Prostate gland (tissue), 2 donors: ENCODE data around the gene LPA. TPM values are rescaled to one million over a fixed set of nuclear protein-coding genes. Genes with fewer than 3 reads are reported as not detected.
"Not testable (repeated sequence)": the region's sequence is repeated elsewhere in the genome, so short reads cannot be mapped to it uniquely, and the experiment has no call there.

Source experiments
- DNase-seq: peaks from one replicate; pipeline ENCODE4 v3.0.0-alpha.2; 2019; ENCODE audit warnings: low spot score
- H3K27ac ChIP-seq, 2 donors: fragments of 200-600 bp; sonication (generic); 2 replicates each; pipeline ENCODE4 v1.5.1; 2017 to 2019
- H3K27me3 ChIP-seq: fragments of 200-600 bp; sonication (generic); replicated peaks from 2 replicates; pipeline ENCODE4 v1.5.1; 2019; ENCODE audit not compliant: insufficient read depth
- H3K36me3 ChIP-seq, 2 donors: fragments of 200-600 bp; sonication (generic); 1 replicate in 1 of 2; 2 replicates in 1 of 2; pipeline versions ENCODE4 v1.5.1 to v1.8.1; 2017 to 2019
- H3K4me1 ChIP-seq: fragments of 200-600 bp; sonication (generic); replicated peaks from 2 replicates; pipeline ENCODE4 v1.5.1; 2019
- H3K4me3 ChIP-seq, 2 donors: fragments of 200-600 bp; sonication (generic); 2 replicates each; pipeline ENCODE4 v1.5.1; 2017 to 2019
- H3K9me3 ChIP-seq: fragments of 200-600 bp; sonication (generic); 2 replicates; pipeline ENCODE4 v1.5.1; 2017
- POLR2A ChIP-seq: fragments of 450-650 bp; IDR thresholded peaks from one replicate; pipeline ENCODE4 v1.6.1; 2016; ENCODE audit warnings: antibody characterized with exemption, mild to moderate bottlenecking
- POLR2AphosphoS5 ChIP-seq: sonication (generic); formaldehyde crosslinking; IDR thresholded peaks from one replicate; pipeline ENCODE4 v1.6.1; 2017; ENCODE audit warnings: antibody characterized with exemption
- WGBS: methylation state at CpG from one replicate; pipeline ENCODE4 v1.1.5; 2018; 5-methylcytosine and 5-hydroxymethylcytosine counted together
- intact Hi-C: fragments of 100-400 bp; cut with DNase I; formaldehyde crosslinking; loops from one replicate; pipeline ENCODE4 v1.14.2; 2022
- total RNA-seq, 2 donors: library from RNA; depleted of rRNA; stranded (reverse); fragments of >200 nt; gene quantifications; one replicate each; pipeline ENCODE4 v1.1.0, GENCODE V29; 2016
- TF ChIP-seq, protein P1 (sequence below), 4 experiments: fragments of 200-600 bp in 2 of 4; fragments of 450-650 bp in 2 of 4; sonication (generic) in 2 of 4; IDR thresholded peaks; 1 replicate in 3 of 4; 2 replicates in 1 of 4; pipeline ENCODE4 v1.5.1; 2016 to 2019; ENCODE audit warnings: antibody characterized with exemption in 4 of 4, mild to moderate bottlenecking in 2 of 4, moderate library complexity in 2 of 4

The LPA gene
- total RNA-seq, 2 donors from 2014 or later = 0.09 to 0.85 TPM

DNA sequence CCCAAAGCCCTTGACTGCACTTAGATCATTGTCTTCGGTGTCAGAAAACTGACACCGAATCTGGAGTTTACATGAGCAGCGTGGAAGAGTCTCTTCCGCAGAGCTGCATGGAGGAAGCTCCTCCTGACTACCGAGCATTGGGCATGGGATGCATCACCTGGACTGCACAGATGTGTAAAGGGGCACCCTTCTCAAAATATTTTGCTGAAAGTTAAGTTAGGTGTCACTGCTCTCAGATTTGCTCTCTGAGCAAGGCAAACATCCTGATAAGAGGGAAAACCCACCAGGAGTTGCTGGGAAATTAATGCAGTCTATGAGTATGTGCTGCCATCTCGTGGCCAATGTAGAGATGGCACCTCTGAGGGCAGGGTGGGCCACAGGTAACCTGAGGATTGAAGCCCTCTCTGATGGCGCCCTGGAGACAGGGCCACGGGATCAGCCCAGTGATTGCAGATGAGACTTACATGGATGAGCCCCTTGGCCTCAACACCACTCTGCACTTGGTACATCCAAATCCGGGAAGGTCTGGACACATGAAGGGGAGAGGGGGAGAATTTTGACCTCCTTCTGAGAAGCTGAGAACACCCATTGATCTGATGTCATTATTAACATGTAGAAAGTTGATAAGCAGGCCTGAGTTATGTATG lies 129.9 kb downstream of the LPA start:
- intact Hi-C loops = no loop called here

DNA sequence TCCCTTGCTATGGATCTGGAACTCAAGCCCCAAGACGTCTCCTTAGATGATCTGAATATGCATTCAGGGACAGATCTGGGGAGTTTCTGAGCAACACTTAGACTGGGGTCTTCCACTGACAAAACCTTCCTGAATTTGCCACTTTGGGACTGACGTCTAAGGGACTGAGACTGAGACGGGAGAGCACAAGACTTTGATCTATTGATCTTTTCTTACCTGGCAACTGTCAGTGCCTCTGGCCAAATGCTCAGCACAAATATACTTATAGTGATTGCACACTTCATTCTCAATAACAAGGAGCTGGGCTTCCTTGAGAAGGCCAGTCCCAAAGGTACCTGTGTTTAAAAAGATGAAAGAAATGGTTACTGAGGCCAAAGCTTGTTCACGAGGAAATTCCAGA lies 131.8 kb downstream of the LPA start:
- TF ChIP-seq POLR2AphosphoS5 = no peak
- no peak for TF ChIP-seq POLR2A
- TF ChIP-seq, protein P1, sequence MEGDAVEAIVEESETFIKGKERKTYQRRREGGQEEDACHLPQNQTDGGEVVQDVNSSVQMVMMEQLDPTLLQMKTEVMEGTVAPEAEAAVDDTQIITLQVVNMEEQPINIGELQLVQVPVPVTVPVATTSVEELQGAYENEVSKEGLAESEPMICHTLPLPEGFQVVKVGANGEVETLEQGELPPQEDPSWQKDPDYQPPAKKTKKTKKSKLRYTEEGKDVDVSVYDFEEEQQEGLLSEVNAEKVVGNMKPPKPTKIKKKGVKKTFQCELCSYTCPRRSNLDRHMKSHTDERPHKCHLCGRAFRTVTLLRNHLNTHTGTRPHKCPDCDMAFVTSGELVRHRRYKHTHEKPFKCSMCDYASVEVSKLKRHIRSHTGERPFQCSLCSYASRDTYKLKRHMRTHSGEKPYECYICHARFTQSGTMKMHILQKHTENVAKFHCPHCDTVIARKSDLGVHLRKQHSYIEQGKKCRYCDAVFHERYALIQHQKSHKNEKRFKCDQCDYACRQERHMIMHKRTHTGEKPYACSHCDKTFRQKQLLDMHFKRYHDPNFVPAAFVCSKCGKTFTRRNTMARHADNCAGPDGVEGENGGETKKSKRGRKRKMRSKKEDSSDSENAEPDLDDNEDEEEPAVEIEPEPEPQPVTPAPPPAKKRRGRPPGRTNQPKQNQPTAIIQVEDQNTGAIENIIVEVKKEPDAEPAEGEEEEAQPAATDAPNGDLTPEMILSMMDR (IDR thresholded peaks at IDR 0.05) = no peak
- no peaks in the 10 kb centered on the region for H3K36me3 ChIP-seq
- no peak for DNase-seq
- intact Hi-C loops = no loop called here
- WGBS = 61% methylated on average over 4 of the region's 4 CpGs
- H3K4me3 ChIP-seq = no peak overlapping the region
- H3K27ac ChIP-seq = no peak overlapping the region
- H3K4me1 ChIP-seq = no peaks in the 10 kb centered on the region
- no peaks in the 10 kb centered on the region for H3K27me3 ChIP-seq
- H3K9me3 ChIP-seq = no peaks in the 10 kb centered on the region

More for the DNA sequence above, 129.9 kb downstream of the LPA start:
- Histone ChIP-seq H3K27ac (no peak overlapping the region), H3K4me1 (no peaks in the 10 kb centered on the region), H3K9me3 (no peaks in the 10 kb centered on the region), H3K36me3 (no peaks in the 10 kb centered on the region), H3K27me3 (no peaks in the 10 kb centered on the region), H3K4me3 (no peak overlapping the region)
- DNase-seq = peak; percentile 40
- WGBS = 13% methylated on average over 9 of the region's 9 CpGs
- TF ChIP-seq POLR2A = no peak
- TF ChIP-seq POLR2AphosphoS5 = peak; percentile 16
- TF ChIP-seq, protein P1 (IDR thresholded peaks at IDR 0.05) = peak; percentile 76 to 86 (median 85)

DNA sequence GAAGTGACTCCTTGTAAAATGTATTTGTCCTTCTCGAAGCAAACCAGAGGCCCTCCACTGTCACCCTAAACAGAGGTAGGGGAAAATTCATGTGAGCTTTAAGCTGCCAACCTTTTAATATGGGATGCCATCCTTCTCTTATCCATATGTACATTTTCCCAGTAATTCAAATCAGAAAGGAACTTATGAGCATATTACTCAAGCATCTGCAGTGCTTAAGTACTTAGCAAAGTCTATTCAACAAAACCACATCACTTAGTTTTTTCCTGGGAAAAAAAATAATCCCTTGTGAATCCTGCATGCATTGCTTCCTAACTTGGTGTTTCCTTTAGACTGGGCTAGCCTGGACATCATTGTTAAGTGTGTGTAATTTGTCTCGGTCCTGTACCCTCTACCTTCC lies 132.2 kb downstream of the LPA start:
- H3K36me3 ChIP-seq = no peaks in the 10 kb centered on the region
- TF ChIP-seq POLR2A (no peak), POLR2AphosphoS5 (no peak)
- TF ChIP-seq, protein P1 (IDR thresholded peaks at IDR 0.05) = no peak
- no peaks in the 10 kb centered on the region for H3K4me1 ChIP-seq
- H3K27ac ChIP-seq = no peak overlapping the region
- H3K4me3 ChIP-seq = no peak overlapping the region
- no peak for DNase-seq
- 86% methylated on average over 2 of the region's 2 CpGs for WGBS
- no peaks in the 10 kb centered on the region for H3K27me3 ChIP-seq
- intact Hi-C loops = no loop called here
- H3K9me3 ChIP-seq = no peaks in the 10 kb centered on the region

DNA sequence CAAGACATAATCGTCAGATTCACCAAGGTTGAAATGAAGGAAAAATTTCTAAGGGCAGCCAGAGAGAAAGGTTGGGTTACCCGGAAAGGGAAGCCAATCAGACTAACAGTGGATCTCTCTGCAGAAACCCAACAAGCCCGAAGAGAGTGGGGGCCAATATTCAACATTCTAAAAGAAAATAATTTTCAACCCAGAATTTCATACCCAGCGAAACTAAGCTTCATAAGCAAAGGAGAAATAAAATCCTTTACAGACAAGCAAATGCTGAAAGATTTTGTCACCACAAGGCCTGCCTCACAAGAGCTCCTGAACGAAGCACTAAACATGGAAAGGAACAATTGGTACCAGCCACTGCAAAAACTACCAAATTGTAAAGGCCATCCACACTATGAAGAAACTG lies 134.6 kb downstream of the LPA start:
- H3K27ac ChIP-seq, H3K36me3 ChIP-seq, H3K9me3 ChIP-seq, H3K4me1 ChIP-seq, DNase-seq, H3K4me3 ChIP-seq, intact Hi-C loops, H3K27me3 ChIP-seq: not testable (repeated sequence)
- 94% methylated on average over 5 of the region's 5 CpGs for whole genome bisulfite sequencing

DNA sequence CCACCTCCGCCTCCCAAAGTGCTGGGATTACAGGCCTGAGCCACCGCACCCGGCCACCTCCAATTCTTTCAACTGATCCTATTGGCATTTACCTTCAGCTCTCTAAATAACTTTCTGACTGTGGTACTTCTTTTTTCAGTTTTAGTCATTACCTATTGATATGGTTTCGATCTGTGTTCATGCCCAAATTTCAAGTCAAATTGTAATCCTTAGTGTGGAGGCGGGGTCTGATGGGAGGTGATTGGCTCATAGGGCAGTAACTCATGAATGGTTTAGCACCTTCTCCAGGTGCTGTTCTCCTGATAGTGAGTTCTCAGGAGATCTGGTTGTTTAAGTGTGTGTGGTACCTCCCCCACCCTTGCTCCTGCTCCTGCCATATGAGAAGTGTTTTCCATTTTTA lies 140.9 kb downstream of the LPA start:
- WGBS = 90% methylated on average over 5 of the region's 5 CpGs
- no peak for DNase-seq
- no peaks in the 10 kb centered on the region for H3K27me3 ChIP-seq
- H3K4me1 ChIP-seq = no peaks in the 10 kb centered on the region
- H3K4me3 ChIP-seq = no peak overlapping the region
- intact Hi-C loops = no loop called here
- H3K27ac ChIP-seq = no peak overlapping the region
- H3K36me3 ChIP-seq = no peaks in the 10 kb centered on the region
- TF ChIP-seq POLR2AphosphoS5 = no peak
- no peaks in the 10 kb centered on the region for H3K9me3 ChIP-seq

DNA sequence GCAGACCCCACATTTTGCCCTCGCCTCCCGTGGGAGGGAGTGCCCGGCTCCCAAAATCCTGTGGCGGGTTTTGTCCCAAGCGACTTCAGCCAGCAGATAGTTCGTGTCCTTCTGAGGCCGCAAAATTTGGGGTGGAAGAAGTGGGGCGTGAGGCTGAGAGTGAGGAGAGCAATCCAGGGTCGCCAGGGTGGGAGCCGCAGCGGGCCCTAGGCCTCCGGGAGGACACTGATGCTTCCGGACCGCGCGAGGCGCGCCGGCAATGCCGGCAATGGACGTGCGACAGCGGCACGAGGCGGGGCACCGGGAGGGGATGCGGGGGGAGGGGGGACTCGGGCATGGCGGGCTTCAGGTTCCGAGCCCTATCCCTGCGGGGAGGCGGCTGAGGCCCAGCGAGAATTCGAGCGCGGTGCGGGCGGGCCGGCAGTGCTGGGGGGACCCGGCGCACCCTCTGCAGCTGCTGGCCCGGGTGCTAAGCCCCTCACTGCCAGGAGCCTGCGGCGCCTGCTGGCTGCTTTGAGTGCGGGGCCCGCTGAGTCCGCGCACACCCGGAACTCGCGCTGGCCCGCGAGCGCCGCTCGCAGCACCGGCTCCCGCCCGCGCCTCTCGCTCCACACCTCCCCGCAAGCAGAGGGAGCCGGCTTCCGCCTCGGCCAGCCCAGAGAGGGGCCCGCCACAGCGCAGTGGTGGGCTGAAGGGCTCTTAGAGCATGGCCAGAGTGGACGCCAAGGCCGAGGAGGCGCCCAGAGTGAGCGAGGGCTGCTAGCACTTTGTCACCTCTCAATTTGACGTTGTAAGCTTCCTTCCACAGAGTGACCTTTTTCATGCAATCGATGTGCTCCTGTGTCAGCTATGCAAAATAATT lies 143.8 kb downstream of the LPA start:
- 0% methylated on average over 29 of the region's 73 CpGs for WGBS
- H3K36me3 ChIP-seq = no peaks in the 10 kb centered on the region
- intact Hi-C loops = no loop called here
- no peak for TF ChIP-seq POLR2A
- TF ChIP-seq, protein P1 (IDR thresholded peaks at IDR 0.05) = peak in 2 of 4 experiments; percentile 84 to 89
- TF ChIP-seq POLR2AphosphoS5 = peak; percentile 38
- H3K27me3 ChIP-seq = no peaks in the 10 kb centered on the region
- peak overlapping the region; percentile 66 to 69 for H3K4me3 ChIP-seq
- no peaks in the 10 kb centered on the region for H3K9me3 ChIP-seq
- H3K27ac ChIP-seq = peak overlapping the region; percentile 81 to 85
- DNase-seq = peak; percentile 77
- no peaks in the 10 kb centered on the region for H3K4me1 ChIP-seq
